ENCODE results near the gene SLIT3. TPM values are rescaled to one million over a fixed set of nuclear protein-coding genes. Genes with fewer than 3 reads are reported as not detected.

SLIT3 gene
- total and polyA plus RNA-seq, 2 donors (not counting 3 experiments of a cell fraction or from before 2014, with no cell fraction given): 0.90 to 1.0 TPM

DNA sequence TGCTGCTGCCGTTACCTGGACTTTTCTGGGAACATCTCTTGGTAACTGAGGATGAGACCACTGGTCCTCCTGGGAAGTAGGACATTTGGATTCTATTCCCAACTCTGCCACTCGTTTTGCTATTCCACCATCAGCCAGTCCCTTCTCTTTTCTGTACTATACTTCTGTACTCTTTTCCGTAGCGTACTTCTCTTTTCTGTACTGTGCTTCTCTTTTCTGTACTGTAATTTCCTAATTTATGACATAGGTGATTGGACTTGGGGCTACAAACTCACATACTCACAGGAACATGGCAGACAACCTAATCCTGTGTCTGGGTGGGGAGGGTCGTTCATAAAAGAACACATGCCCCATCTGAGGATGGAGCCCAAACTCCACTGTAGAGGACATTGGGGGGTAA, 386.4 kb downstream of the SLIT3 start:
- Histone ChIP-seq H3K4me3 (replicated peaks in 1 of 3; ENCODE audit: insufficient read depth in 1 of 3, low read depth in 1 of 3, low read length in 3 of 3) (no peak overlapping the region), H3K27me3 (ENCODE audit: control insufficient read depth in 2 of 2, insufficient read depth in 2 of 2, low read length in 2 of 2) (no peaks in the 10 kb centered on the region), H3K9me3 (replicated peaks; ENCODE audit: control insufficient read depth, insufficient read depth, low read length) (no peaks in the 10 kb centered on the region), H3K27ac (ENCODE audit: insufficient read depth, low read depth, low read length) (no peak overlapping the region), H3K9ac (replicated peaks; ENCODE audit: extremely low read depth, insufficient read depth, low read length) (no peak overlapping the region), H2AFZ (ENCODE audit: low read depth, low read length) (no peak overlapping the region), H3K36me3 (ENCODE audit: control insufficient read depth in 2 of 2, extremely low read depth in 1 of 2, insufficient read depth in 2 of 2, low read length in 2 of 2) (no peaks in the 10 kb centered on the region), H3K9me1 (replicated peaks; ENCODE audit: control insufficient read depth, extremely low read depth, insufficient read depth, low read length) (no peaks in the 10 kb centered on the region), H3K4me2 (ENCODE audit: insufficient read depth, low read length) (no peak overlapping the region), H3K79me2 (ENCODE audit: control insufficient read depth, insufficient read depth, low read length) (no peaks in the 10 kb centered on the region), H3K4me1 (ENCODE audit: control insufficient read depth, extremely low read depth, insufficient read depth, low read length) (no peaks in the 10 kb centered on the region), H4K20me1 (replicated peaks; ENCODE audit: control insufficient read depth, extremely low read depth, insufficient read depth, low read length) (no peaks in the 10 kb centered on the region)
- dilution Hi-C loops (cut with MboI; ENCODE audit: extremely low pct_ligation_motif_present, low sequenced_read_pairs) (no loop called here), intact Hi-C loops (cut with micrococcal nuclease) (no loop called here)
- FAIRE-seq (no peak), DNase-seq (ENCODE audit: low read depth, low spot score) (no peak)
- ChIA-PET CTCF (no interaction called here), POLR2A (no interaction called here)
- BruUV-seq (replicated peaks): no TSS peak
- TF ChIP-seq EZH2 (IDR thresholded peaks at IDR 0.05; ENCODE audit: borderline replicate concordance, low read depth, low read length, severe bottlenecking): no peak
- no peak for TF ChIP-seq JUN (IDR thresholded peaks at IDR 0.05; ENCODE audit: borderline replicate concordance, insufficient read depth, insufficient read length, low read depth)

DNA sequence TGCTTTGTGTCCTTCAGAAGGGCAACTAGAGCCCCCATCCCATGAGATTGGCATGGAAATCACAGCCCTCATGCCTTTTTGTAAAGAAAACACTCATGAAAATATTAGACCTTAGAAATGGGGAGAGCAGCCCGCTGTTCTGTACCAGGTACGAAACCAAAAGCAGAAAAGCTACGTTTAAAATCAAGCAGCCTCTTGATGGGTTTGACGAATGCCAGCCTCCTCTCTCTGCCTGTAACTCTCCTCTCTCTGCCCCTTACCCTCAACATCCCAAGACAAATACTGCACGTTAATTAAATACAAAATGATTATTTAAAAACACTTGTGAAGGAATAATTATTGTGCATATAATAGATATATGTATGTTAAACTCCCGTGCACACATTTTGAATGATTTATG, 390.1 kb downstream of the SLIT3 start:
- Histone ChIP-seq H3K9me3 (replicated peaks; ENCODE audit: control insufficient read depth, insufficient read depth, low read length) (no peaks in the 10 kb centered on the region), H3K27me3 (ENCODE audit: control insufficient read depth in 2 of 2, insufficient read depth in 2 of 2, low read length in 2 of 2) (no peaks in the 10 kb centered on the region), H2AFZ (ENCODE audit: low read depth, low read length) (no peak overlapping the region), H3K9ac (replicated peaks; ENCODE audit: extremely low read depth, insufficient read depth, low read length) (no peak overlapping the region), H3K36me3 (ENCODE audit: control insufficient read depth in 2 of 2, extremely low read depth in 1 of 2, insufficient read depth in 2 of 2, low read length in 2 of 2) (no peaks in the 10 kb centered on the region), H3K79me2 (ENCODE audit: control insufficient read depth, insufficient read depth, low read length) (no peaks in the 10 kb centered on the region), H3K4me3 (replicated peaks in 1 of 3; ENCODE audit: insufficient read depth in 1 of 3, low read depth in 1 of 3, low read length in 3 of 3) (no peak overlapping the region), H4K20me1 (replicated peaks; ENCODE audit: control insufficient read depth, extremely low read depth, insufficient read depth, low read length) (no peaks in the 10 kb centered on the region), H3K27ac (ENCODE audit: insufficient read depth, low read depth, low read length) (no peak overlapping the region), H3K9me1 (replicated peaks; ENCODE audit: control insufficient read depth, extremely low read depth, insufficient read depth, low read length) (no peaks in the 10 kb centered on the region), H3K4me1 (ENCODE audit: control insufficient read depth, extremely low read depth, insufficient read depth, low read length) (no peaks in the 10 kb centered on the region), H3K4me2 (ENCODE audit: insufficient read depth, low read length) (no peak overlapping the region)
- no TSS peak for BruUV-seq (replicated peaks)
- POLR2A ChIA-PET: no interaction called here
- DNase-seq (ENCODE audit: low read depth, low spot score): no peak
- no peak for FAIRE-seq
- CTCF ChIA-PET: no interaction called here
- no peak for TF ChIP-seq FOS (IDR thresholded peaks at IDR 0.05; ENCODE audit: borderline replicate concordance, insufficient read depth, low read length)
- no peak for TF ChIP-seq EZH2 (IDR thresholded peaks at IDR 0.05; ENCODE audit: borderline replicate concordance, low read depth, low read length, severe bottlenecking)
- TF ChIP-seq, protein P1, sequence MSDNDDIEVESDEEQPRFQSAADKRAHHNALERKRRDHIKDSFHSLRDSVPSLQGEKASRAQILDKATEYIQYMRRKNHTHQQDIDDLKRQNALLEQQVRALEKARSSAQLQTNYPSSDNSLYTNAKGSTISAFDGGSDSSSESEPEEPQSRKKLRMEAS (IDR thresholded peaks at IDR 0.05; ENCODE audit: insufficient read depth, insufficient read length): no peak
- no peak for TF ChIP-seq POLR2A (IDR thresholded peaks at IDR 0.05; ENCODE audit: low read depth, low read length)
- TF ChIP-seq JUN (IDR thresholded peaks at IDR 0.05; ENCODE audit: borderline replicate concordance, insufficient read depth, insufficient read length, low read depth): no peak
- no peak for TF ChIP-seq POLR2AphosphoS5 (IDR thresholded peaks at IDR 0.05; ENCODE audit: insufficient read depth, low read depth, low read length)
- TF ChIP-seq, protein P2, sequence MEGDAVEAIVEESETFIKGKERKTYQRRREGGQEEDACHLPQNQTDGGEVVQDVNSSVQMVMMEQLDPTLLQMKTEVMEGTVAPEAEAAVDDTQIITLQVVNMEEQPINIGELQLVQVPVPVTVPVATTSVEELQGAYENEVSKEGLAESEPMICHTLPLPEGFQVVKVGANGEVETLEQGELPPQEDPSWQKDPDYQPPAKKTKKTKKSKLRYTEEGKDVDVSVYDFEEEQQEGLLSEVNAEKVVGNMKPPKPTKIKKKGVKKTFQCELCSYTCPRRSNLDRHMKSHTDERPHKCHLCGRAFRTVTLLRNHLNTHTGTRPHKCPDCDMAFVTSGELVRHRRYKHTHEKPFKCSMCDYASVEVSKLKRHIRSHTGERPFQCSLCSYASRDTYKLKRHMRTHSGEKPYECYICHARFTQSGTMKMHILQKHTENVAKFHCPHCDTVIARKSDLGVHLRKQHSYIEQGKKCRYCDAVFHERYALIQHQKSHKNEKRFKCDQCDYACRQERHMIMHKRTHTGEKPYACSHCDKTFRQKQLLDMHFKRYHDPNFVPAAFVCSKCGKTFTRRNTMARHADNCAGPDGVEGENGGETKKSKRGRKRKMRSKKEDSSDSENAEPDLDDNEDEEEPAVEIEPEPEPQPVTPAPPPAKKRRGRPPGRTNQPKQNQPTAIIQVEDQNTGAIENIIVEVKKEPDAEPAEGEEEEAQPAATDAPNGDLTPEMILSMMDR (IDR thresholded peaks at IDR 0.05; ENCODE audit: extremely low read depth in 1 of 2, insufficient read depth in 1 of 2, low read depth in 1 of 2, low read length in 2 of 2): no peak
- TF ChIP-seq GATA2 (IDR thresholded peaks at IDR 0.05; ENCODE audit: insufficient read depth, insufficient read length, low read depth, low read length): no peak
- TF ChIP-seq MYC (IDR thresholded peaks at IDR 0.05; ENCODE audit: low read depth, low read length): no peak
- dilution Hi-C loops (cut with MboI; ENCODE audit: extremely low pct_ligation_motif_present, low sequenced_read_pairs) (no loop called here), intact Hi-C loops (cut with micrococcal nuclease) (no loop called here)
